SH-SY5Y (cell line): Measurements from ENCODE around the gene GULP1.

Experiments used
- GATA2 ChIP-seq: IDR thresholded peaks from 2 replicates; pipeline ENCODE4 v1.6.1; 2011; ENCODE audit warnings: mild to moderate bottlenecking, low read depth, low read length
- GATA3 ChIP-seq: IDR thresholded peaks from 2 replicates; pipeline ENCODE4 v1.6.1; 2011; ENCODE audit warnings: low read depth, mild to moderate bottlenecking, low read length, moderate library complexity

GULP1 gene

GRCh38 chr2:188631037-188631809 is 339.5 kb downstream of the GULP1 start:
- TF ChIP-seq GATA2 = no peak
- TF ChIP-seq GATA3 = no peak

GRCh38 chr2:188634656-188635055 is 343.0 kb downstream of the GULP1 start:
- TF ChIP-seq GATA3 (no peak), GATA2 (no peak)
